NCI-H1417 (cell line): Measurements from ENCODE around the gene KAZN.

Experiments
- DNase-seq, 3 experiments: peaks; one replicate each; lab custom pipeline; 2025; lab: John Stamatoyannopoulos, UW

The KAZN gene

GRCh38 chr1:14853518-14853917 lies 255.0 kb downstream of the KAZN start:
- no peak for DNase-seq

DNA sequence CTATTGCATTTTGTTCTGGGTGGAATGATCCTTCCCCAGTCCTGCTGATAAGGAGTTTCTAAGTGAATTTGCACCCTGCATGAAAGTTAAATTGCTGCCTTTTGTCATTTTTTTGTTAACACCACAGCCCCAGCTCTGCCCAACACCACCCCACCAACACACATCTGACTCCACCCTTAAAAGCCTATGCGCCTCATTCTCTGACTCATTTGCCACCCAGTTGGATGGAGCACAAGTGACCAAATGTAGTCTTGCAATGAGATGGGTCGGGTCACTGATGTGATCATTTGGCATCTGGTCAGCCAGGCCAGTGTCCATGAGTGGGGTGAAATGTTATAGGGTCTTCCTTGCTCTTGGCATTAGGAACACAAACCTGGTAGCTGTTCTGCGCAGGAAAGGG lies 256.8 kb downstream of the KAZN start:
- no peak for DNase-seq

GRCh38 chr1:14855801-14856200 lies 257.3 kb downstream of the KAZN start:
- DNase-seq, result no peak

- no peak for DNase-seq
These were observed 259.1 kb downstream of the KAZN start for GRCh38 chr1:14857436-14858195.

DNA sequence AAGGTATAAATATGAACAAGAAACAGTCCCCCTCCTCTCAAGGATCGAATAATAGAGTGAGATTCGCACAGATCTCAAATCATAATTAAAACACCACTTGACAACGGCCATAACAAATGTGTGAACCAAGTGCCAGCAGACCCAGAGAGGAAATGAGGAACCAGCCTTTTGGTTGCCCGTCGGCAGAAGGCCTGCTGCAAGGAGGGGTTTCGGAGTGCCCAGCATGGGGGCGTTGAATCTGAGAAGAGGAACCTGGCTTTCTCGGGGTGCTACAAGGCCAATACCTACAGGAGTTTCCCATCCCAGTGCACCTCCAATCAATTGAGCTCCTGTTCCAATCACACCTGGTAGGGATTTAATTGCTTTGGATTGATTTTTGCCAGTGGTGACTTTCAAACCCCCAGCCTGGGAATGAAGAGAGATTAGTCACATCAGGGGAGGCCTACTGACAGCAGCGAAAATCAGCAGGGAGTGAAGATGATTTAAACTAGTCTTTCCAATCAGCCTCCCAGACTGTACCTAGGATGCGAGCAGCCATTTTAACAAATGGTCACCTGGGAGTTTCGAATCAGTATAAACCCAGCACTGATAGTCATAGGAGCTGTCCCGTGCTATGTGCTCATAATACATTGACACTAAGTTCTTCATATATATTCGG lies 263.8 kb downstream of the KAZN start:
- DNase-seq, result no peak

DNA sequence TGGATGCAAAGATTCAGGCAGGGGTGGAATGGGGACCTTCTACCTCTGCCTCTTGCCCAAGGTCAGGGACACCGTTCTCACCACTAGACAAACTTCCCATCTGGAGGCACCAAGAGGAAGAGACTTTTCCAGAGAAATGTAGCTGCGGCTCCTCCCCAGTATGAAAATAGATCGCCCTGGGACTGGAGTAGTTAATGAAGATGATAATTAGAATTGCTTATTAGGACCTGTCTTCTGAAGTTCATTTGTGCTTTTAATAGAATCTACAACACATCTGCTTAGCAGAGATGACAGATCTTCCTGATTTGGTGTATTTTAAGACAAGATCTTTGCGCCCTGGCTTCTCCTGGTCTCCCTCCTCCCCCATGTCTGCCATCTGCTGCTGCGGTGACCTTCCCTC lies 266.6 kb downstream of the KAZN start:
- no peak for DNase-seq

DNA sequence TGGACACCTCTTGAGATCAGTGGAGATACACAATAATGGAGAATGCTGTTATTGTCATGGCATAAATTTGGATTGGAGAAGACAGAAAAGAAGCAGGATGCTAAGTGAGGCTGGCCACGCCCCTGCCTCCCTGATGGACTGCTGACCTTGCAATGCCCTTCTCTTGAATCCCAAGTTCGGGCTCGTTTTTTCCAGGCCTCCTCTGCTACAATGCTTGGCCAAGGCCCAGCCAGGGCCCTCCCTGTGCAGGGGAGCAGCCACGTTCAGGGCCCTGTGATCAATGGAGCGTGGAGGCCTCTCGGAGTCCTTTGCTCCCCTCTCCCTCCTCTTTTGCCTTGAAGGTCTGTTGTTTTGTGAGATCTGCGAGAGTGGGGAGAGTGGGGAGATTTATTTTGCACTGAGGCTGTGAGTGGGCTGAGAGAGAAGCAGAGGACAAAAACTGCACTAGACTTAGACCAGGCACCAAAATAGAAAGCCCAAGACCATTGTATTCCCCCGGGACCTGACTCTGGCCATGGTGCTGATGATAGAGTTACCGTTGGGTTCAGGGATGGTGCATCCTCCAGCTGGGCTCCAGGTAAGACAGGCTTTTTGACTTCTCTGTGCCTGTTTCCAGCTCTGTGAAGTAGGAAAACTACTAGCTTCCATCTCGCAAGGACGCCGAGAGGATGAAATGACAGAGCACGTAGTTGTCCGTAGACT lies 268.6 kb downstream of the KAZN start:
- no peak for DNase-seq

DNA sequence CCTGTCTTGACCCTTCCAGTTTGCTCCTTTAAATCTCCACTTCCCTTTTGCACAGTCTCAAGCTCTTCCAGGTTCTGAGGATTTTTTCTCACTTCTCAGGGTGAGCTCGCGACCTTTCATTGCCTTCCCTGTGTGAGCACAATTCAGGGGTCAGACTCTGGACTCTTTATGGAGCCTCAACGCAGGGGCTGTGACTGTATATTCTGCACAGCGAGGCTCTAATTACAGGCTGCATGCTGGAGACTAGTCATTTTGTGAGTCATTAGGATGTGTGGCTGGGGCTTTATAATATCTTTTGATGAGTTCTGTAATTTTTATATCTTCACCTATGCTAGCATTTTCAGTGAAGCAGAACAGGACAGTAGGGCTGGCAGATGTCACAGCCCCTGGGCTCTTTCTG lies 270.7 kb downstream of the KAZN start:
- DNase-seq, result peak in 2 of 3 experiments; percentile 57 to 80

GRCh38 chr1:14871218-14871970 lies 272.9 kb downstream of the KAZN start:
- DNase-seq, result no peak

- no peak for DNase-seq
These were observed 274.3 kb downstream of the KAZN start for GRCh38 chr1:14872762-14873161.

DNA sequence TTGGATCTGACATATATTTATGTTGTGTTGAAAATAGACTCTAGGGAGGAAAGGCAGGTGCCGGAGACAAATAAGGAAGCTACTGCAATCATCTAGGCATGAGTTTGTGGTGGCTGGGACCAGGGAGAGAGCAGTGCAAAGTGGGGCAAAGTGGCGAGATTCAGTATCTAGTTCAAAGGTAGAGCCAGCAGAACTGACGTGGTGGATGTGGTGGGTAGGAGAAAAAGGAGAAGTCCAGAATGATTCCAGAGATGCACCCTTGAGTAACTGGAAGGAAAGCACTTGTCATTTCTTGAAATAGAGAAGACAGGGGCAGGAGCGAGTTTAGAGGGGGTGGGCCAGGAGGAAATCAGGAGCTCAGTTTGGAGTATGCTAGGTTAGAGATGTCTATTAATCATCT lies 275.2 kb downstream of the KAZN start:
- DNase-seq, result no peak

GRCh38 chr1:14875524-14876509 lies 277.3 kb downstream of the KAZN start:
- peak; percentile 15 to 87 (median 63) for DNase-seq

DNA sequence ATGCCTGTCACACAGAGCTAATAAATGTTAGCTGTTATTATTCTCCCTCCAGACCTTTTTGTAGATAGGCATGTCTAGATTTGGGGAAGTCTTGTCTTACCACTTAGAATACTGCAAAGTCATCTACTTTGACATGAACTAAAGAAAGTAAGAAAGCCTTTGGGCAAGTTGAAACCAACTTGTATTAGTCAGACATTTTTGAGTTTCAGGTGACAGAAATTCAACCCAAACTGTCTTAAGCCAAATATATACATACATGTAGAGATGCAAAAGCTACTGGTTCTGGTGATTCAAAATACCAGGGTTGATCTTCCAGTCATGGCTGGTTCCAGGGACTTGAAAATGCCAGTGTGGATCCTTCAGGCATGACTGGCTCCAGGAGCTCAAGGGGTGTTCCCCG lies 278.3 kb downstream of the KAZN start:
- DNase-seq, result no peak

DNA sequence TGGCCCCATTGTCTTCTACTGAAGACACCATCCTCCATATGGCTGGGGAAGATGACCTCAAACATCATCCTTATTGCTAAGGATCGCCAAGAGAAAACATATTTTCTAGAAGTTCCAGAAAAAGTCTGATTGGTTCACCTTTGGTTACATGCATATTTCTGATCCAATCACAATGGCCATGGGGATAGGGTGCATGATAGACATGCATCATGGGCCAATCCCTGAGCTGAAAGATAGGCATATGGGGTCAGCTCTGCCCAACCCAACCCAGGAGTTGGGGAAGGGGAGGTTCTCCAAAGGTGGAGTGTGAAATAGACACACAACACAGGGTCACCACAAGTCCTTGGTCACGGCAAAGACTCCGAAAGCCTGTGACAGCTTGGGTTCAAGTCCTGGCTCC lies 278.7 kb downstream of the KAZN start:
- DNase-seq, result no peak

DNA sequence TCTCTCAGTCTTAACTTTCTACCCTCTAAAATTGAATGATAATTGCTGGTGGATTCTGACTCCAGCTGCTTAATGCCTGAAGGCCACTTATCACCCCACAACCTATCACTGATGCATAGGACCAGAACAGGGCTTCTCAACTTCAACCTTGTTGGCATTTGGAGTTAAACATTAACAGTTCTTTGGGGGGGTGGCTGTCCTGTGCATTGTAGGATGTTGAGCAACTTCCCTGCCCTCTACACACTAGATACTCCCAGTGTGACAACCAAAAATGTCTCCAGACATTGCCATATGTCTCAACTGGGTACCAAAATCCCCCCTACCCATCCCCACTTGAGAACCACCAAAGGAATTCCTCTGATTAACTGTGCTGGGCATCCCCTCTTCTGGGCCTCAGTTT lies 279.6 kb downstream of the KAZN start:
- DNase-seq, result no peak

DNA sequence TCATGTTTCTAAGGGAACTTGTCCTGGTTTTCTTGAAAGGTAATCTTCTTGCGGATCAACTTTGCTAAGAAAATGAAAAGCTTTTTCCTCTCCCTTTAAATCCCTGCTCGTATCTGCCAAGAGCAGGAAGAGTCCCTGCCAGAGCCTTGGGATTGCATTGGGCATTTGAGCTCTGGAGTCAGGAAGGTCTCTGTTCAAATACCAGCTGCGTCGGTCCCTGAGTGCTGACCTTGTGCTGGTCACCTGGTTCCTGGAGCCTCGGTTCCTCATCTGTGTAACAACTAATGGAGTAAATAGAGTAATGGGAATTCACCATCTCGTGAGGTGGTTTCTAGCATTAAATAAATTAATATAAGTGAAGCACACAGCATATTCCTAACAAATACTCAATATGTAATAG lies 280.5 kb downstream of the KAZN start:
- no peak for DNase-seq

DNA sequence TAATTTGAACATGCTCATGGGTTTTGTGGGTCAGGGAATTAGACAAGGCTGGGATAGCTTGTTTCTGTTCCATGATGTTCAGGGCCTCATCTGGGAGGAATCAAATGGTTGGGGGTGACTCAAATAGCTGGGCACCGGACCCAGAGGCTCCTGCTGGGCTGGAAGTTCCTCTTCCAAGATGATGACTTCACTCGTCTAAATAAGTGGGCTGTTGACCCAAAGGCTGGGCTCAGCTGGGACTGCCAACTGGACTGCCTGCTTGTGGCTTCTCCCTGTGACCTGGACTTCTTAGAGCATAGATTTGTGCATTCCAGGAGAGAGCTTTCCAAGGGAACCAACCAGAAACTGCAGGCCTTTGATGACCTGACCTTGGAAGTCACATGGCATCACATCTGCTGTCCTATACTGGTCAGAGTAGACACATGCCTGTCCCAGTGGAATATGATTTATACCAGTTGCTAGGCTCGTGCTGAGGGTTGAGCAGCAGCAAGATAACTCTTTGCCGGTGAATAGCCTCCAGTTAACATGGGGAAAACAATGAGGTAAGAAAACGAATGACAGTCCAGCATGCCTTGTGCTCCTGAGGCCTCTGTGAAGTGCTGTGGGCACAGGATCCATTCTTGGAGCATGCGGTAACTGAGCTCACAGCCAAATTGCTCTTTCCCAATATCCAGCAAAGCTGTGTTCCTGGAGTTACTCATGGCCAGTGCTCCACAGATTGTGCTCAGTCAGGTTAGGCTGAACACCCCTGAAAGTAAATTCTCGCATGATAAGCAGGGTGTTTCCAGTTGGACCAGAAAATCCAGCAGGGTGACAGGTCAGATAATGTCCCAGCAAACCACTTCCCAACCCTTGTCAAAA lies 282.2 kb downstream of the KAZN start:
- DNase-seq, result no peak

- no peak for DNase-seq
These were observed 283.5 kb downstream of the KAZN start for GRCh38 chr1:14881775-14882672.

DNA sequence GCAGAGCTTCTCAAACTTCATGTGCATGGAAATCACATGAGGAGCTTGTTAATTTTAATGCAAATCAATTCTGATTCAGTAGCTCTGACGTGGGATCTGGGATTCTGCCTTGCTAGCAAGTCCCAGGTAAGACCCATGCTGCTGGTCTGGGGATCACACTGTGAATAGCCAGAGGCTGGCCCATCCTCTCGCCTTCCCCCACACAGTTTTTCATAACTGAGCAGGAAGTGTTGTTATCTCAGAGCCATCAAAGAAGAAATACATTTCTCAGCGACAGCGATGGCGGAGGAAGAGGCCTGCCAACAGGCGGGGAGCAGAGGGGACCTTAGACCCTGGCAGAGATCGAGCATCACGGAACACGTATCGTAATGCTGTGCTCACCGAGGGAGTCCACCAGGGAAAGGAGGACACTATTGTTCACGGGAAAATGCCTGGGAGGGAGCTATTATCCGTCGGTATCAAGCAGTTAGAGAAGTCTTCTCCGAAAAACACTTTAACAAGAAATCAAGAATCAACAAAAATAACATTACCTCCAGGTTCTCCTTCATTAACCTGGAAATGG lies 286.2 kb downstream of the KAZN start:
- no peak for DNase-seq
